SK-N-SH (cell line): ENCODE data around the gene TNK2. TPM values are rescaled to one million over a fixed set of nuclear protein-coding genes. Genes with fewer than 3 reads are reported as not detected.

Source experiments
- CTCF ChIA-PET: fragments of 300-600, 350-600 bp; formaldehyde crosslinking; extraction: SDS; loops from one replicate; lab custom pipeline; 2021; lab: Yijun Ruan, JAX
- POLR2A ChIA-PET: fragments of 350-600 bp; sonication (Branson Sonifier 250); formaldehyde crosslinking; extraction: SDS; loops from one replicate; lab custom pipeline; 2020; ENCODE audit warnings: antibody characterized with exemption, inconsistent platforms; lab: Yijun Ruan, JAX
- DNase-seq: peaks from one replicate; pipeline ENCODE4 v3.0.0; 2012
- H2AFZ ChIP-seq: fragments of 200-600 bp; sonication (generic); 2 replicates; pipeline ENCODE4 v1.8.1; 2016; ENCODE audit warnings: antibody characterized with exemption, mild to moderate bottlenecking, low read depth
- H3F3A ChIP-seq: fragments of 200-600 bp; sonication (generic); replicated peaks from 2 replicates; pipeline ENCODE3; 2016; ENCODE audit warnings: antibody characterized with exemption, mild to moderate bottlenecking; ENCODE audit not compliant: insufficient read depth
- H3K27ac ChIP-seq, 2 experiments: fragments of 200-500 bp in 1 of 2; fragments of 200-600 bp in 1 of 2; sonication (Bioruptor generic) in 1 of 2; sonication (generic), shearing (Covaris generic) in 1 of 2; 2 replicates each; pipeline versions ENCODE4 v1.5.1 to v1.6.1; 2014 to 2016; ENCODE audit warnings: low read depth in 2 of 2, inconsistent platforms in 1 of 2, low read length in 1 of 2, mild to moderate bottlenecking in 1 of 2, mixed read lengths in 1 of 2
- H3K27me3 ChIP-seq: fragments of 200-600 bp; sonication (generic), shearing (Covaris generic); 2 replicates; pipeline ENCODE4 v1.6.1; 2016; ENCODE audit warnings: mixed run types; ENCODE audit not compliant: insufficient read depth
- H3K36me3 ChIP-seq, 2 experiments: fragments of 200-500 bp in 1 of 2; fragments of 200-600 bp in 1 of 2; sonication (Bioruptor generic) in 1 of 2; sonication (generic) in 1 of 2; replicated peaks in 1 of 2; 2 replicates each; pipeline versions ENCODE3 to v1.5.1; 2014 to 2016; ENCODE audit warnings: low read length in 1 of 2, mild to moderate bottlenecking in 1 of 2; ENCODE audit not compliant: insufficient read depth in 2 of 2, control insufficient read depth in 1 of 2
- H3K4me1 ChIP-seq, 2 experiments: fragments of 200-500 bp in 1 of 2; fragments of 200-600 bp in 1 of 2; sonication (Bioruptor generic) in 1 of 2; sonication (generic), shearing (Covaris generic) in 1 of 2; 2 replicates each; pipeline versions ENCODE4 v1.5.1 to v1.6.1; 2014 to 2016; ENCODE audit warnings: low read depth in 1 of 2, low read length in 1 of 2, mixed run types in 1 of 2; ENCODE audit not compliant: insufficient read depth in 2 of 2, control insufficient read depth in 1 of 2
- H3K4me2 ChIP-seq: fragments of 200-600 bp; sonication (generic), shearing (Covaris generic); 2 replicates; pipeline ENCODE4 v1.6.1; 2017; ENCODE audit warnings: mixed run types
- H3K4me3 ChIP-seq, 2 experiments: fragments of 200-500 bp in 1 of 2; fragments of 200-600 bp in 1 of 2; sonication (Bioruptor generic) in 1 of 2; sonication (generic), shearing (Covaris generic) in 1 of 2; 2 replicates each; pipeline versions ENCODE4 v1.5.1 to v1.8.1; 2014 to 2016; ENCODE audit warnings: low read depth in 2 of 2, inconsistent platforms in 1 of 2, low read length in 1 of 2, mild to moderate bottlenecking in 1 of 2, mixed read lengths in 1 of 2, moderate library complexity in 1 of 2
- H3K79me2 ChIP-seq: fragments of 200-600 bp; sonication (generic); 2 replicates; pipeline ENCODE4 v1.8.1; 2017; ENCODE audit warnings: mild to moderate bottlenecking; ENCODE audit not compliant: insufficient read depth
- H3K9ac ChIP-seq: fragments of 200-600 bp; sonication (generic); 2 replicates; pipeline ENCODE4 v1.6.1; 2017; ENCODE audit warnings: mixed run types
- H3K9me2 ChIP-seq: fragments of 200-600 bp; sonication (generic); 2 replicates; pipeline ENCODE4 v1.6.1; 2017; ENCODE audit warnings: mixed run types
- H3K9me3 ChIP-seq: fragments of 200-600 bp; sonication (generic); 2 replicates; pipeline ENCODE4 v1.6.1; 2017; ENCODE audit warnings: mixed run types, mild to moderate bottlenecking, moderate library complexity
- H4K20me1 ChIP-seq: fragments of 200-600 bp; sonication (generic); 2 replicates; pipeline ENCODE4 v1.6.1; 2017; ENCODE audit warnings: mild to moderate bottlenecking, mixed run types; ENCODE audit not compliant: insufficient read depth
- CTCF ChIP-seq: fragments of 200-600 bp; sonication (generic); IDR thresholded peaks from 2 replicates; pipeline ENCODE4 v1.6.1; 2017; ENCODE audit warnings: antibody characterized with exemption, mild to moderate bottlenecking, moderate library complexity
- ELF1 ChIP-seq: IDR thresholded peaks from 2 replicates; pipeline ENCODE4 v1.4.0; 2012
- EZH2phosphoT487 ChIP-seq: fragments of 200-600 bp; sonication (generic); IDR thresholded peaks from 2 replicates; pipeline ENCODE4 v1.6.1; 2017; ENCODE audit warnings: low read depth, mixed run types, mild to moderate bottlenecking, antibody characterized with exemption, moderate library complexity, borderline replicate concordance
- FOSL2 ChIP-seq: IDR thresholded peaks from 2 replicates; pipeline ENCODE4 v1.4.0; 2012; ENCODE audit warnings: low read depth, mild to moderate bottlenecking, moderate library complexity, borderline replicate concordance
- FOXJ3 ChIP-seq: sonication (generic); formaldehyde crosslinking; IDR thresholded peaks from 2 replicates; pipeline ENCODE4 v1.5.1; 2020; ENCODE audit warnings: mild to moderate bottlenecking, missing genetic modification reagents
- FOXM1 ChIP-seq: IDR thresholded peaks from 2 replicates; pipeline ENCODE4 v1.4.0; 2012; ENCODE audit warnings: low read depth, mild to moderate bottlenecking
- GABPA ChIP-seq: IDR thresholded peaks from 2 replicates; pipeline ENCODE4 v1.4.0; 2012; ENCODE audit warnings: low read depth, mild to moderate bottlenecking
- GATA2 ChIP-seq: sonication (generic); formaldehyde crosslinking; IDR thresholded peaks from 2 replicates; pipeline ENCODE4 v1.5.0; 2020; ENCODE audit warnings: mild to moderate bottlenecking, missing genetic modification reagents
- MAX ChIP-seq: IDR thresholded peaks from 2 replicates; pipeline ENCODE4 v1.4.0; 2012; ENCODE audit warnings: low read depth
- RCOR1 ChIP-seq: fragments of 150-350 bp; IDR thresholded peaks from 2 replicates; pipeline ENCODE4 v1.6.1; 2017; ENCODE audit warnings: antibody characterized with exemption, low read length
- REST ChIP-seq: IDR thresholded peaks from 2 replicates; pipeline ENCODE4 v1.6.1; 2012; ENCODE audit warnings: mild to moderate bottlenecking, low read depth, low read length, moderate library complexity
- RXRA ChIP-seq: IDR thresholded peaks from 2 replicates; pipeline ENCODE4 v1.4.0; 2012; ENCODE audit warnings: low read depth, mild to moderate bottlenecking, borderline replicate concordance
- TAF1 ChIP-seq: IDR thresholded peaks from 2 replicates; pipeline ENCODE4 v1.6.1; 2012; ENCODE audit warnings: low read depth, mild to moderate bottlenecking, low read length, moderate library complexity, borderline replicate concordance
- USF2 ChIP-seq: fragments of 150-350 bp; IDR thresholded peaks from 2 replicates; pipeline ENCODE4 v1.6.1; 2017; ENCODE audit warnings: antibody characterized with exemption, low read length, low read depth, borderline replicate concordance
- ZBTB33 ChIP-seq: IDR thresholded peaks from 2 replicates; pipeline ENCODE4 v1.4.0; 2012; ENCODE audit warnings: low read depth, borderline replicate concordance
- WGBS: methylation state at CpG from one replicate; pipeline ENCODE4 v1.1.6; 2017; ENCODE audit warnings: low lambda C conversion rate; 5-methylcytosine and 5-hydroxymethylcytosine counted together
- polyA plus RNA-seq, 3 experiments: library from polyadenylated mRNA; depleted of rRNA; stranded (reverse); fragments of >200 nt; gene quantifications; 2 replicates each; pipeline ENCODE4 v1.2.3, GENCODE V29; 2012

The TNK2 gene
- polyA plus RNA-seq, 1 of the 3 experiments (the other 2 are of a cell fraction), result 17.3 TPM

- no peaks in the 10 kb centered on the region for H3K27me3 ChIP-seq
- ChIA-PET CTCF (interaction anchor here (1.2 to 29.0 kb wide), 2 partner anchors 12 to 26 kb away, joined by 4 to 606 read pairs; no protein-coding TSS in a partner anchor), POLR2A (no interaction called here)
- no peaks in the 10 kb centered on the region for H4K20me1 ChIP-seq
- H3K36me3 ChIP-seq, result peaks cover 7 to 50% of the 10 kb centered on the region in 2 experiments
- WGBS, result 80% methylated on average over 2 of the region's 19 CpGs
- no peak for DNase-seq
- H3K4me3 ChIP-seq, result no peak overlapping the region
- no peak overlapping the region for H3K4me2 ChIP-seq
- TF ChIP-seq FOSL2, result no peak
- no peak for TF ChIP-seq RXRA
- TF ChIP-seq GATA2 (CRISPR knock-in tag), result no peak
- TF ChIP-seq MAX, result no peak
- TF ChIP-seq USF2, result no peak
- no peak for TF ChIP-seq ZBTB33
- TF ChIP-seq ELF1, result no peak
- no peak for TF ChIP-seq EZH2phosphoT487
- no peak for TF ChIP-seq FOXM1
- TF ChIP-seq RCOR1, result no peak
- no peak for TF ChIP-seq FOXJ3 (CRISPR knock-in tag)
- no peak for TF ChIP-seq GABPA
- TF ChIP-seq REST, result no peak
- no peak for TF ChIP-seq CTCF
- TF ChIP-seq TAF1, result no peak
- H3K9ac ChIP-seq, result no peak overlapping the region
- H3K9me3 ChIP-seq, result no peaks in the 10 kb centered on the region
- H3K27ac ChIP-seq, result no peak overlapping the region
- peaks cover 2% of the 10 kb centered on the region; the same call in 1 of the 2 replicates for H3K79me2 ChIP-seq
- no peaks in the 10 kb centered on the region for H3K9me2 ChIP-seq
- no peak overlapping the region for H2AFZ ChIP-seq
- peaks cover 0 to 6% of the 10 kb centered on the region in 2 experiments; a peak in 1 of 4 replicates for H3K4me1 ChIP-seq
- H3F3A ChIP-seq, result no peaks in the 10 kb centered on the region
Observed at GRCh38 chr3:195882002-195882441, 26.3 kb downstream of the TNK2 start.
